Lower leg skin (tissue), 3 donors: ENCODE measurements around the gene DOCK10.

ENCODE experiments used
- POLR2A ChIP-seq, 2 donors: fragments of 450-650 bp; IDR thresholded peaks; one replicate each; pipeline ENCODE4 v1.6.1; 2016 to 2017; ENCODE audit warnings: antibody characterized with exemption in 2 of 2, mild to moderate bottlenecking in 1 of 2, moderate library complexity in 1 of 2
- TF ChIP-seq, protein P1 (sequence below), 3 donors: fragments of 450-650 bp; IDR thresholded peaks; one replicate each; pipeline ENCODE4 v1.5.1; 2016; ENCODE audit warnings: antibody characterized with exemption in 3 of 3, mild to moderate bottlenecking in 3 of 3, moderate library complexity in 2 of 3

DNA sequence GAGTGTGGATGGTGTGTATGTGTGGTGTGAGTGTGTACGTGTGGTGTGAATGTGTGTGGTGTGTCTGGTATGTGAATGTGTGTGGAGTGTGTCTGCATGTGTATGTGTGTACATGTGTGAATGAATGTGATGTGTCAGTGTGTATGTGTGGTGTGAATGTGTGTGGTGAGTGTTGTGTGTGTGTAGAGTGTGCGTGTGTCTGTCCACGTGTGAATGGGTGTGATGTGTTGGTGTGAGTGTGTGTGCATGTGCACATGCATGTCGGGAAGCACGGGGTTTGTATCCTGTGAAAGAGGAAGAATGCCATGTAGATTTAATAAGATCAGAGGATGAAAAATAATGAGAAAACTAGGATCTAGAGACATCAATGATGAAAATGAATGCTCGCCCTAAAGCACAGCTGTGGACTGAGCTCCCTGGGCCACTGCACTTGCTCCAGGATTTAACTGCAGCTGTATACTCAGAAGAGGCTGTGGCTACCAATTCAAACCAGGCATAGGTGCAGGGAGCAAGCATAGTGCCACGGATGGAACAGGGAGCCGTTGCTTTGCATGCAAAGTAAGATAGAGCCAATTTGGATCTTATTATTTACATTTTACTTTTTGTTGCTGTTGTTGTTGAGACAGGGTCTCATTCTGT, 122.7 kb downstream of the DOCK10 start:
- TF ChIP-seq, protein P1, sequence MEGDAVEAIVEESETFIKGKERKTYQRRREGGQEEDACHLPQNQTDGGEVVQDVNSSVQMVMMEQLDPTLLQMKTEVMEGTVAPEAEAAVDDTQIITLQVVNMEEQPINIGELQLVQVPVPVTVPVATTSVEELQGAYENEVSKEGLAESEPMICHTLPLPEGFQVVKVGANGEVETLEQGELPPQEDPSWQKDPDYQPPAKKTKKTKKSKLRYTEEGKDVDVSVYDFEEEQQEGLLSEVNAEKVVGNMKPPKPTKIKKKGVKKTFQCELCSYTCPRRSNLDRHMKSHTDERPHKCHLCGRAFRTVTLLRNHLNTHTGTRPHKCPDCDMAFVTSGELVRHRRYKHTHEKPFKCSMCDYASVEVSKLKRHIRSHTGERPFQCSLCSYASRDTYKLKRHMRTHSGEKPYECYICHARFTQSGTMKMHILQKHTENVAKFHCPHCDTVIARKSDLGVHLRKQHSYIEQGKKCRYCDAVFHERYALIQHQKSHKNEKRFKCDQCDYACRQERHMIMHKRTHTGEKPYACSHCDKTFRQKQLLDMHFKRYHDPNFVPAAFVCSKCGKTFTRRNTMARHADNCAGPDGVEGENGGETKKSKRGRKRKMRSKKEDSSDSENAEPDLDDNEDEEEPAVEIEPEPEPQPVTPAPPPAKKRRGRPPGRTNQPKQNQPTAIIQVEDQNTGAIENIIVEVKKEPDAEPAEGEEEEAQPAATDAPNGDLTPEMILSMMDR (IDR thresholded peaks at IDR 0.05), result no peak
- TF ChIP-seq POLR2A (IDR thresholded peaks at IDR 0.05), result no peak
